Stomach (tissue), 9 donors: ENCODE results near the gene PRKACA. TPM values are rescaled to one million over a fixed set of nuclear protein-coding genes. Genes with fewer than 3 reads are reported as not detected.

Source experiments
- DNase-seq, 2 donors: peaks; one replicate each; pipeline versions ENCODE4 v3.0.0 to v3.0.0-alpha.2; 2013 to 2019
- H3K27ac ChIP-seq, 5 donors: fragments of 200-600 bp in 4 of 5; sonication (generic) in 4 of 5; one replicate each; pipeline ENCODE4 v1.5.1; 2013 to 2019; ENCODE audit warnings: mild to moderate bottlenecking in 1 of 5, moderate library complexity in 1 of 5
- H3K27me3 ChIP-seq, 3 donors: fragments of 200-600 bp; sonication (generic); one replicate each; pipeline ENCODE4 v1.5.1; 2017 to 2019; ENCODE audit warnings: mixed run types in 1 of 3
- H3K36me3 ChIP-seq, 4 donors: fragments of 200-600 bp; sonication (generic); 1 replicate in 3 of 4; 2 replicates in 1 of 4; pipeline ENCODE4 v1.5.1; 2016 to 2019
- H3K4me1 ChIP-seq, 4 donors: fragments of 200-600 bp; sonication (generic); one replicate each; pipeline ENCODE4 v1.5.1; 2016 to 2019
- H3K4me3 ChIP-seq, 4 donors: fragments of 200-600 bp; sonication (generic) in 3 of 4; one replicate each; pipeline ENCODE4 v1.5.1; 2016 to 2019; ENCODE audit warnings: mild to moderate bottlenecking in 1 of 4
- H3K9me3 ChIP-seq, 4 donors: fragments of 200-600 bp; sonication (generic); one replicate each; pipeline ENCODE4 v1.5.1; 2016 to 2019
- EP300 ChIP-seq: sonication (generic); formaldehyde crosslinking; IDR thresholded peaks from one replicate; pipeline ENCODE4 v1.6.1; 2017; ENCODE audit warnings: antibody characterized with exemption
- POLR2A ChIP-seq, 4 donors: fragments of 450-650 bp; IDR thresholded peaks; one replicate each; pipeline ENCODE4 v1.6.1; 2016; ENCODE audit warnings: antibody characterized with exemption in 4 of 4, control low read depth in 2 of 4, mild to moderate bottlenecking in 1 of 4, moderate library complexity in 1 of 4
- POLR2AphosphoS5 ChIP-seq, 3 donors: sonication (generic); formaldehyde crosslinking; IDR thresholded peaks; one replicate each; pipeline ENCODE4 v1.6.1; 2016; ENCODE audit warnings: antibody characterized with exemption in 3 of 3
- WGBS, 5 donors: extraction: QIAGEN DNeasy Blood & Tissue Kit in 3 of 5; methylation state at CpG; one replicate each; pipeline versions ENCODE4 v1.1.5 to v1.1.7; 2013 to 2018; 5-methylcytosine and 5-hydroxymethylcytosine counted together
- intact Hi-C: fragments of 100-400 bp; cut with DNase I; formaldehyde crosslinking; loops from one replicate; pipeline ENCODE4 v1.15.1; 2023; ENCODE audit warnings: low total_unique reads
- polyA plus RNA-seq, 3 donors: library from polyadenylated mRNA; stranded (reverse); fragments of 200-250 nt; gene quantifications; one replicate each; pipeline ENCODE4 v1.2.3, GENCODE V29; 2013
- total RNA-seq, 5 donors: library from RNA; depleted of rRNA; stranded (reverse); fragments of >200 nt; gene quantifications; one replicate each; pipeline versions ENCODE4 v1.1.0 to v1.2.3, GENCODE V29; 2014 to 2016
- TF ChIP-seq, protein P1 (sequence below), 7 experiments: fragments of 450-650 bp in 4 of 7; fragments of 200-600 bp in 3 of 7; sonication (generic) in 3 of 7; IDR thresholded peaks; one replicate each; pipeline ENCODE4 v1.5.1; 2016 to 2019; ENCODE audit warnings: antibody characterized with exemption in 7 of 7, control low read depth in 2 of 7, mild to moderate bottlenecking in 1 of 7
- donor health status: healthy with polysubstance abuse.
- donor health status: Bipolar disorder and iron deficiency.
- donor health status: healthy.

The PRKACA gene
- total and polyA plus RNA-seq, 8 donors, result 14.7 to 159 (median 29.9) TPM

DNA sequence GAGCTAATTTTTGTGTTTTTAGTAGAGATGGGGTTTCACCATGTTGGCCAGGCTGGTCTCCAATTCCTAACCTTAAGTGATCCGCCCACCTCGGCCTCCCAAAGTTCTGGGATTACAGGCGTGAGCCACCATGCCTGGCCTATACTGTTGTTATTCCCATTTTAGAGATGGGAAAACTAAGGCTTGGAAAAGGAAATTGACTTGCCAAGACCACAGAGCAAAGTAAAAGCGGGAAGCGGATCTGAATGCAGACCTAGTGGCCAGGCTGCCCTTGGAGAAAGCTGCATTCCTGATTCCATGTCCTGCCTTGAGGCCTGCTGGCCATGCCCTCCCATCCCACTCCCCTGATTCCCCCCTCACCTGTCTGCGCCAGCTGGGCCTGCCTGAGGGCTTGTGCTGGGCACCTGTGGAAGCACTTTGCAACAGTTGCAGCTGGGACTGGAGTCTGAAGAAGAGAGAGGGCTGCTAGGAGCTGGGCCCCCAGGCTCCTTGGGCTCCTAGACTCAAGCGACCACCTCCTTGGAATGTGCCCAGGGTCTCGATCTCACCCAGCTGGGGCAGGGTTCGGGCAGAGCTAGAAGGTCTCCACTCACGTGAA, 61.4 kb downstream of the PRKACA start:
- no peak overlapping the region for H3K27ac ChIP-seq
- WGBS, 5 donors, result 90 to 99% (median 95%) methylated on average over 10 of the region's 10 CpGs
- H3K4me3 ChIP-seq, result no peak overlapping the region
- H3K9me3 ChIP-seq, result peaks cover 0 to 7% (median 0%) of the 10 kb centered on the region in 4 donors
- H3K4me1 ChIP-seq, result peaks cover 13 to 44% (median 38%) of the 10 kb centered on the region in 4 donors
- no peak for DNase-seq
- H3K27me3 ChIP-seq, result peaks cover 0 to 52% (median 7%) of the 10 kb centered on the region in 3 donors
- intact Hi-C loops, result loop anchor here (10.0 kb wide), 1 partner anchor 171 kb away; no protein-coding TSS in a partner anchor
- TF ChIP-seq EP300 (no peak), POLR2A (IDR thresholded peaks at IDR 0.05) (no peak), POLR2AphosphoS5 (IDR thresholded peaks at IDR 0.05) (no peak)
- TF ChIP-seq, protein P1, sequence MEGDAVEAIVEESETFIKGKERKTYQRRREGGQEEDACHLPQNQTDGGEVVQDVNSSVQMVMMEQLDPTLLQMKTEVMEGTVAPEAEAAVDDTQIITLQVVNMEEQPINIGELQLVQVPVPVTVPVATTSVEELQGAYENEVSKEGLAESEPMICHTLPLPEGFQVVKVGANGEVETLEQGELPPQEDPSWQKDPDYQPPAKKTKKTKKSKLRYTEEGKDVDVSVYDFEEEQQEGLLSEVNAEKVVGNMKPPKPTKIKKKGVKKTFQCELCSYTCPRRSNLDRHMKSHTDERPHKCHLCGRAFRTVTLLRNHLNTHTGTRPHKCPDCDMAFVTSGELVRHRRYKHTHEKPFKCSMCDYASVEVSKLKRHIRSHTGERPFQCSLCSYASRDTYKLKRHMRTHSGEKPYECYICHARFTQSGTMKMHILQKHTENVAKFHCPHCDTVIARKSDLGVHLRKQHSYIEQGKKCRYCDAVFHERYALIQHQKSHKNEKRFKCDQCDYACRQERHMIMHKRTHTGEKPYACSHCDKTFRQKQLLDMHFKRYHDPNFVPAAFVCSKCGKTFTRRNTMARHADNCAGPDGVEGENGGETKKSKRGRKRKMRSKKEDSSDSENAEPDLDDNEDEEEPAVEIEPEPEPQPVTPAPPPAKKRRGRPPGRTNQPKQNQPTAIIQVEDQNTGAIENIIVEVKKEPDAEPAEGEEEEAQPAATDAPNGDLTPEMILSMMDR (IDR thresholded peaks at IDR 0.05), result no peak
- peaks cover 0 to 38% (median 25%) of the 10 kb centered on the region in 4 donors for H3K36me3 ChIP-seq

DNA sequence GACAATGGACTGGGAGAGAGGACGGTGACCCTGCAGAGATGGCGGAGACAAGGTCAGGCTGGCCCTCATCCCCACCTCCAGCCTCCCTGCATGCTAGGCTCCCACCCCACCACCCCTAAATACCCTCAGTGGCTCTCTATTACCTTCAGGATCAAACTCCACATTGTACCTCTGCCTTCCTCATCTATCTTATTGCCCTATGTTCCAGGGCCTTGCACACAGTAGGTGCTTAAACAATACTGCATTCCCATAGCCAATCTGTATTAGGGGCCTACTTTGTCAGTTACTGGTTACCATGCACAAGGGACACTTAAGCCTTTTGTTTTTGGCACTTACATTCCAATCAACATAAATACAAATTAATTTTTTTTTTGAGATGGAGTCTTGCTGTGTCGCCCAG, 62.2 kb downstream of the PRKACA start:
- no peak overlapping the region for H3K27ac ChIP-seq
- intact Hi-C loops, result loop anchor here (10.0 kb wide), 1 partner anchor 171 kb away; no protein-coding TSS in a partner anchor
- H3K4me3 ChIP-seq, result no peak overlapping the region
- peaks cover 3 to 38% (median 33%) of the 10 kb centered on the region in 4 donors for H3K36me3 ChIP-seq
- WGBS, 5 donors, result 81 to 100% (median 94%) methylated on average over 2 to 3 of the region's 3 CpGs
- H3K27me3 ChIP-seq, result peaks cover 0 to 44% (median 7%) of the 10 kb centered on the region in 3 donors
- peaks cover 0 to 7% (median 0%) of the 10 kb centered on the region in 4 donors for H3K9me3 ChIP-seq
- TF ChIP-seq EP300, result no peak
- DNase-seq, result no peak
- peaks cover 13 to 37% (median 36%) of the 10 kb centered on the region in 4 donors for H3K4me1 ChIP-seq

DNA sequence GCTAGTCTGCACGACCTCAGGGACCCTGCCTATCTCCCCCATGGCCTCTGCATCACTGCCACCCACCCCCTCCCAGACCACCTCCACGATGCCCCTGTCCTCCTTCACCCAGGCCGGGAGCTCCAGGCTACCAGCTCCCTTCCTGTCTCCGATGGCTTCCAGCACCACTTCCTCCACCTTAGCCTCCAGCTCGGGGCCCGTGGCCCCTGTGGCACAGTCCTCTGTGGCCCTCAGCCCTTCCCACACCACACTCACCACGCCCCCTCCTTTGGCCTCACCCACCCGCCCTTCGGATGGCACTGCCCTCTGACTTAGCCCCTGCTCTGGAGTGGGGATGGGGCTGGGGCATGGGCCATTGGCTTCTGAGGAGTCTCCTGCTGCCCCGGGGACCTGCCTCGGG, 62.8 kb downstream of the PRKACA start:
- Histone ChIP-seq H3K4me3 (no peak overlapping the region), H3K27ac (no peak overlapping the region), H3K9me3 (peaks cover 0 to 7% (median 0%) of the 10 kb centered on the region in 4 donors), H3K27me3 (peaks cover 0 to 37% (median 7%) of the 10 kb centered on the region in 3 donors), H3K4me1 (peaks cover 13 to 33% (median 30%) of the 10 kb centered on the region in 4 donors), H3K36me3 (peaks cover 3 to 38% (median 34%) of the 10 kb centered on the region in 4 donors)
- no peak for TF ChIP-seq EP300
- no peak for TF ChIP-seq POLR2AphosphoS5 (IDR thresholded peaks at IDR 0.05)
- TF ChIP-seq POLR2A (IDR thresholded peaks at IDR 0.05), result no peak
- TF ChIP-seq, protein P1 (IDR thresholded peaks at IDR 0.05), result no peak
- intact Hi-C loops, result loop anchor here (10.0 kb wide), 1 partner anchor 170 kb away; no protein-coding TSS in a partner anchor
- DNase-seq, result no peak
- 70 to 83% (median 78%) methylated on average over 7 to 11 of the region's 11 CpGs for WGBS, 5 donors

DNA sequence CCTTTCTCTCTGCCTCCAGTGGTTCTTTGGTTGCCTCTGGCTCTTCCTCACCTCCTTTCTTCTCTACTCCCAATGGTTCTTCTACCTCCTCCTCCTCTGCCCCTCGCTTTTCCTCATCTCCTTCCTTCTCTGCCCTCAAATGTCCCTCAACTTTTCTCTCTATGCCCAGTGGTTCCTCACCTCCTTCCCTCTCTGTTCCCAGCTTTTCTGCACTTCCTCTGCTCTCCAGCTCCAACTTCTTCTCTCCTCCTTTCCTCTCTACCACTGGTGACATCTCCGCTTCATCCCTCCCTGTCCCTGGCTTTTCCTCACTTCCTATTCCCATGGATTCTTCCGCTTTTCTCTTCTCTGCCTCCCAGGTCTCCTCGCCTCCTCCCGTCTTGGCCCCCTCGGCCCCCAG, 63.5 kb downstream of the PRKACA start:
- TF ChIP-seq POLR2AphosphoS5 (IDR thresholded peaks at IDR 0.05) (no peak), POLR2A (IDR thresholded peaks at IDR 0.05) (no peak), EP300 (no peak)
- TF ChIP-seq, protein P1 (IDR thresholded peaks at IDR 0.05), result no peak
- DNase-seq, result no peak
- intact Hi-C loops, result loop anchor here (10.0 kb wide), 1 partner anchor 169 kb away; no protein-coding TSS in a partner anchor
- Histone ChIP-seq H3K27ac (no peak overlapping the region), H3K36me3 (peaks cover 3 to 38% (median 34%) of the 10 kb centered on the region in 4 donors), H3K4me1 (peaks cover 13 to 26% (median 25%) of the 10 kb centered on the region in 4 donors), H3K4me3 (no peak overlapping the region), H3K9me3 (peaks cover 0 to 7% (median 0%) of the 10 kb centered on the region in 4 donors), H3K27me3 (peaks cover 0 to 31% (median 6%) of the 10 kb centered on the region in 3 donors)
- WGBS, 5 donors, result 85 to 95% (median 87%) methylated on average over 6 of the region's 6 CpGs
